ENCODE results near the gene DTX3L. TPM values are rescaled to one million over a fixed set of nuclear protein-coding genes. Genes with fewer than 3 reads are reported as not detected.

Gene DTX3L
- total and polyA plus RNA-seq, 2 of the 13 experiments (the other 11 are each of a cell fraction or from before 2014, with no cell fraction given): 2.5 to 10.9 TPM

DNA sequence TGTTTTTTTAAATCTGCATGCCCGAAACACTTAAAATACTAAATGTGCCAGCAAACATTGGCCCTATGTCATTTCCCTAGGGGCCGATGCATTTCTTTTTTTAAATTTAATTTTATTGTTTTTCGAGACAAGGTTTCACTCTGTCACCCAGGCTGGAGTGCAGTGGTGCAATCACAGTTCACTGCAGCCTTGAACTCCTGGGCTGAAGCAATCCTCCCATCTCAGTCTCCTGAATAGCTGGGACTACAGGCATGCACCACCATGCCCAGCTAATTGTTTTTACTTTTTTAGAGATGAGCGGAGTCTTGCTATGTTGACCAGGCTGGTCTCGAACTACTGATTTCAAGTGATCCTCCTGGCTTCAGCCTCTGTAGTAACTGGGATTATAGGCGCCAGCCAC lies 5.5 kb upstream of the DTX3L start (continued):
- TF ChIP-seq, protein P1, sequence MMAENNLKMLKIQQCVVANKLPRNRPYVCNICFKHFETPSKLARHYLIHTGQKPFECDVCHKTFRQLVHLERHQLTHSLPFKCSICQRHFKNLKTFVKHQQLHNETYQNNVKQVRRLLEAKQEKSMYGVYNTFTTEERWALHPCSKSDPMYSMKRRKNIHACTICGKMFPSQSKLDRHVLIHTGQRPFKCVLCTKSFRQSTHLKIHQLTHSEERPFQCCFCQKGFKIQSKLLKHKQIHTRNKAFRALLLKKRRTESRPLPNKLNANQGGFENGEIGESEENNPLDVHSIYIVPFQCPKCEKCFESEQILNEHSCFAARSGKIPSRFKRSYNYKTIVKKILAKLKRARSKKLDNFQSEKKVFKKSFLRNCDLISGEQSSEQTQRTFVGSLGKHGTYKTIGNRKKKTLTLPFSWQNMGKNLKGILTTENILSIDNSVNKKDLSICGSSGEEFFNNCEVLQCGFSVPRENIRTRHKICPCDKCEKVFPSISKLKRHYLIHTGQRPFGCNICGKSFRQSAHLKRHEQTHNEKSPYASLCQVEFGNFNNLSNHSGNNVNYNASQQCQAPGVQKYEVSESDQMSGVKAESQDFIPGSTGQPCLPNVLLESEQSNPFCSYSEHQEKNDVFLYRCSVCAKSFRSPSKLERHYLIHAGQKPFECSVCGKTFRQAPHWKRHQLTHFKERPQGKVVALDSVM (CRISPR knock-in tag; IDR thresholded peaks at IDR 0.05): peak; percentile 52; the same call in 1 of the 2 replicates
- peak; percentile 49; the same call in 1 of the 2 replicates for TF ChIP-seq ZNF121 (CRISPR knock-in tag; IDR thresholded peaks at IDR 0.05)
- peak; percentile 75 for TF ChIP-seq CEBPB (IDR thresholded peaks at IDR 0.05; ENCODE audit: borderline replicate concordance, low read depth, low read length)
- TF ChIP-seq HDAC2 (CRISPR knock-in tag; IDR thresholded peaks at IDR 0.05): no peak

DNA sequence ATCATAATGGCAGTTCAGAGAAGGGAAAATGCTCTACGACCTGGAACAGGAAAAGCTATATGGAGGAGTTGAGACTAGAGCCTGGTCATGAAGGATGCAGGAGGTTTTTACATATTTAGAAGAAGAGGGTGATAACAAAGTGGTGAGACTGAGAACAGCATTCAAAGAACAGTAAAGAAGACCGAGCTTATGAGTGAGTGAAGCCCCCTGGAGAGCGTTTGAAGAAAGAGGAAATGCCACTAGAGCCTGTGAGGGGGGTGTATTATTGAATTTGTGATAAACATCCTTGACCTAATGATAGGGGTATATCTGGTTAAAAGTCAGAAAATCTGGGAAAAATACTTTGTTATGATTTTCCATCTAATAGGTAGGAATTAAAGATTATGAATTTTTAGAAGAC lies 4.2 kb upstream of the DTX3L start:
- H3K27ac ChIP-seq (ENCODE audit: extremely low read length, insufficient read depth, low read length): no peak overlapping the region
- no peak overlapping the region for H3K4me3 ChIP-seq (replicated peaks in 1 of 3; ENCODE audit: insufficient read depth in 1 of 3, low read depth in 2 of 3, low read length in 3 of 3)
- in situ Hi-C loops (cut with HindIII; ENCODE audit: extremely low pct_ligation_motif_present, low pct_unique_long_range_greater_than_20kb) (loop anchor here (5.0 kb wide), 1 partner anchor 117 kb away; no protein-coding TSS in a partner anchor), intact Hi-C loops (cut with micrococcal nuclease; ENCODE audit: unreplicated experiment) (loop anchor here (1.0 to 2.0 kb wide), 3 partner anchors 91 to 119 kb away; no protein-coding TSS in a partner anchor)
- no peak for ATAC-seq
- no peak for DNase-seq (ENCODE audit: low spot score)
- no peaks in the 10 kb centered on the region for H3K9me3 ChIP-seq (ENCODE audit: low read length)
- no peaks in the 10 kb centered on the region for H3K27me3 ChIP-seq (ENCODE audit: control insufficient read depth in 1 of 2, insufficient read depth in 2 of 2, low read length in 2 of 2)
- FAIRE-seq: no peak
- H3K36me3 ChIP-seq (replicated peaks in 1 of 2; ENCODE audit: control insufficient read depth in 1 of 2, insufficient read depth in 2 of 2, low read length in 2 of 2): no peaks in the 10 kb centered on the region
- CTCF ChIA-PET (ENCODE audit: low intra/inter-chr PET ratio, low total read pairs): interaction anchor here (1.5 to 4.0 kb wide), 3 partner anchors 101 to 121 kb away, joined by 4 to 39 read pairs (median 6); partner anchors contain the start of gene PARP14
- 98% methylated on average over 3 of the region's 3 CpGs for WGBS (ENCODE audit: low lambda C conversion rate)
- no peaks in the 10 kb centered on the region for H4K20me1 ChIP-seq (ENCODE audit: insufficient read depth, low read length)
- H3K9ac ChIP-seq (ENCODE audit: insufficient read depth, low read depth, low read length): no peak overlapping the region
- POLR2A ChIA-PET: no interaction called here
- no peak overlapping the region for H3K4me2 ChIP-seq (ENCODE audit: low read depth, low read length)
- H2AFZ ChIP-seq (ENCODE audit: low read length): no peak overlapping the region
- BruUV-seq (replicated peaks): no TSS peak
- H3K79me2 ChIP-seq (ENCODE audit: insufficient read depth, low read length): peaks cover 2% of the 10 kb centered on the region
- peaks cover 18% of the 10 kb centered on the region for H3K4me1 ChIP-seq (ENCODE audit: insufficient read depth, low read length)
- TF ChIP-seq, protein P2, sequence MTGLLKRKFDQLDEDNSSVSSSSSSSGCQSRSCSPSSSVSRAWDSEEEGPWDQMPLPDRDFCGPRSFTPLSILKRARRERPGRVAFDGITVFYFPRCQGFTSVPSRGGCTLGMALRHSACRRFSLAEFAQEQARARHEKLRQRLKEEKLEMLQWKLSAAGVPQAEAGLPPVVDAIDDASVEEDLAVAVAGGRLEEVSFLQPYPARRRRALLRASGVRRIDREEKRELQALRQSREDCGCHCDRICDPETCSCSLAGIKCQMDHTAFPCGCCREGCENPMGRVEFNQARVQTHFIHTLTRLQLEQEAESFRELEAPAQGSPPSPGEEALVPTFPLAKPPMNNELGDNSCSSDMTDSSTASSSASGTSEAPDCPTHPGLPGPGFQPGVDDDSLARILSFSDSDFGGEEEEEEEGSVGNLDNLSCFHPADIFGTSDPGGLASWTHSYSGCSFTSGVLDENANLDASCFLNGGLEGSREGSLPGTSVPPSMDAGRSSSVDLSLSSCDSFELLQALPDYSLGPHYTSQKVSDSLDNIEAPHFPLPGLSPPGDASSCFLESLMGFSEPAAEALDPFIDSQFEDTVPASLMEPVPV (CRISPR knock-in tag; IDR thresholded peaks at IDR 0.05): no peak
- TF ChIP-seq MTA1 (CRISPR knock-in tag; IDR thresholded peaks at IDR 0.05; ENCODE audit: borderline replicate concordance): no peak
- TF ChIP-seq, protein P3, sequence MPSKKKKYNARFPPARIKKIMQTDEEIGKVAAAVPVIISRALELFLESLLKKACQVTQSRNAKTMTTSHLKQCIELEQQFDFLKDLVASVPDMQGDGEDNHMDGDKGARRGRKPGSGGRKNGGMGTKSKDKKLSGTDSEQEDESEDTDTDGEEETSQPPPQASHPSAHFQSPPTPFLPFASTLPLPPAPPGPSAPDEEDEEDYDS (CRISPR knock-in tag; IDR thresholded peaks at IDR 0.05): no peak
- TF ChIP-seq PAWR (CRISPR knock-in tag; IDR thresholded peaks at IDR 0.05; ENCODE audit: borderline replicate concordance): no peak
- no peak for TF ChIP-seq ZNF709 (CRISPR knock-in tag; IDR thresholded peaks at IDR 0.05)
- no peak for TF ChIP-seq NFATC3 (CRISPR knock-in tag; IDR thresholded peaks at IDR 0.05)
- TF ChIP-seq, protein P4, sequence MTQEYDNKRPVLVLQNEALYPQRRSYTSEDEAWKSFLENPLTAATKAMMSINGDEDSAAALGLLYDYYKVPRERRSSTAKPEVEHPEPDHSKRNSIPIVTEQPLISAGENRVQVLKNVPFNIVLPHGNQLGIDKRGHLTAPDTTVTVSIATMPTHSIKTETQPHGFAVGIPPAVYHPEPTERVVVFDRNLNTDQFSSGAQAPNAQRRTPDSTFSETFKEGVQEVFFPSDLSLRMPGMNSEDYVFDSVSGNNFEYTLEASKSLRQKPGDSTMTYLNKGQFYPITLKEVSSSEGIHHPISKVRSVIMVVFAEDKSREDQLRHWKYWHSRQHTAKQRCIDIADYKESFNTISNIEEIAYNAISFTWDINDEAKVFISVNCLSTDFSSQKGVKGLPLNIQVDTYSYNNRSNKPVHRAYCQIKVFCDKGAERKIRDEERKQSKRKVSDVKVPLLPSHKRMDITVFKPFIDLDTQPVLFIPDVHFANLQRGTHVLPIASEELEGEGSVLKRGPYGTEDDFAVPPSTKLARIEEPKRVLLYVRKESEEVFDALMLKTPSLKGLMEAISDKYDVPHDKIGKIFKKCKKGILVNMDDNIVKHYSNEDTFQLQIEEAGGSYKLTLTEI (CRISPR knock-in tag; conservative IDR thresholded peaks at IDR 0.05): no peak
- no peak for TF ChIP-seq ZNF83 (CRISPR knock-in tag; IDR thresholded peaks at IDR 0.05; ENCODE audit: borderline replicate concordance)
- no peak for TF ChIP-seq TSC22D2 (CRISPR knock-in tag; IDR thresholded peaks at IDR 0.05; ENCODE audit: borderline replicate concordance)
- TF ChIP-seq, protein P5, sequence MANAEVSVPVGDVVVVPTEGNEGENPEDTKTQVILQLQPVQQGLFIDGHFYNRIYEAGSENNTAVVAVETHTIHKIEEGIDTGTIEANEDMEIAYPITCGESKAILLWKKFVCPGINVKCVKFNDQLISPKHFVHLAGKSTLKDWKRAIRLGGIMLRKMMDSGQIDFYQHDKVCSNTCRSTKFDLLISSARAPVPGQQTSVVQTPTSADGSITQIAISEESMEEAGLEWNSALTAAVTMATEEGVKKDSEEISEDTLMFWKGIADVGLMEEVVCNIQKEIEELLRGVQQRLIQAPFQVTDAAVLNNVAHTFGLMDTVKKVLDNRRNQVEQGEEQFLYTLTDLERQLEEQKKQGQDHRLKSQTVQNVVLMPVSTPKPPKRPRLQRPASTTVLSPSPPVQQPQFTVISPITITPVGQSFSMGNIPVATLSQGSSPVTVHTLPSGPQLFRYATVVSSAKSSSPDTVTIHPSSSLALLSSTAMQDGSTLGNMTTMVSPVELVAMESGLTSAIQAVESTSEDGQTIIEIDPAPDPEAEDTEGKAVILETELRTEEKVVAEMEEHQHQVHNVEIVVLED (CRISPR knock-in tag; IDR thresholded peaks at IDR 0.05; ENCODE audit: borderline replicate concordance): no peak
- TF ChIP-seq ZNF747 (CRISPR knock-in tag; IDR thresholded peaks at IDR 0.05; ENCODE audit: borderline replicate concordance): no peak

All from HepG2 (cell line).